GM12892 (cell line): ENCODE measurements around the gene BCL2L11.

ENCODE experiments used
- DNase-seq: peaks from one replicate; pipeline ENCODE4 v3.0.0; 2011; ENCODE audit not compliant: insufficient read length
- FAIRE-seq: peaks from 2 replicates; lab custom pipeline; 2011; peaks lifted over from hg19 to GRCh38; lab: Jason Lieb, UNC
- POLR2A ChIP-seq: IDR thresholded peaks from 2 replicates; pipeline ENCODE4 v1.6.1; 2011; ENCODE audit warnings: low read depth, low read length, control low read depth
- POLR2AphosphoS5 ChIP-seq: IDR thresholded peaks from 2 replicates; pipeline ENCODE4 v1.6.1; 2011; ENCODE audit warnings: low read depth, low read length, control low read depth
- TAF1 ChIP-seq: IDR thresholded peaks from 2 replicates; pipeline ENCODE4 v1.6.1; 2011; ENCODE audit warnings: low read depth, mild to moderate bottlenecking, control low read depth, low read length, borderline replicate concordance

Gene BCL2L11

DNA sequence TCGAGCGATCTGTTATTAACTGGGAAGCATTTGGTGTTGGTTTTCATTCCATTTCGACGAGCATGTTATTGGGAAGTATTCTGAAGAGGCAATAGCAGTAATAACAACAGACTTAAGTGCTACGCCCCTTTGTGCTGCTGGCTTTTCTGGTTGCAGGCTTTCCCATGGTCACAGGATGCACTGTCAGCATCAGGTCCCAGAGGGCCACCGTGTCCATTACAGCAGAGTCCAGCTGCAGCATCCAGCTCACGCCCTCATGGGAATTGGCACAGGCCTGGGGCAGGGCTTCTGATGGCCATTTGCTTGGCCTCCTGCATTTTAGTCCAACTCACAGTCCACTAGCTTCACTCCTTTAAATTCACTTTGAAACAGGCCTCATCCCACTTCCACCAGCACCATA, 44.4 kb downstream of the BCL2L11 start:
- FAIRE-seq: no peak
- no peak for DNase-seq

DNA sequence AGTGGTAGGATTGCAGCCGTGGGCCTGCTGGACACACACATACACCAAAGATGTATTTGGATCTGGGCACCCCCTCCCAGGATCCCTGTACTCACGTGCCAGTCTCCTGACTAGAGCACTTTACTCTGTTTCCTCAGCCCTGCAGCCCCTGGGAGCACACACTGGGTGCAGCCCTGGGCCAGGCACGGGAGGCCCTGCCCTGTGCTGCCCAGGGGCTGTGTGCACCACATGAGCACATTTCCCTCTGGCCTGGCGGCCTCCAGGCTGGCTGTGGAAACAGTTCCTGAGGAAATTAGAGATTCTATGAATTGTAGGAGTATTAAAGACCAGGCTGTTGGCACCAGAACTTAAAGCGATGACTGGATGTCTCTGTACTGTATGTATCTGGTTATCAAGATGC, 45.4 kb downstream of the BCL2L11 start:
- DNase-seq: no peak
- no peak for FAIRE-seq
- TF ChIP-seq POLR2A (no peak), TAF1 (no peak), POLR2AphosphoS5 (no peak)

More for the DNA sequence above, 44.4 kb downstream of the BCL2L11 start:
- no peak for TF ChIP-seq TAF1
- TF ChIP-seq POLR2A: no peak
- no peak for TF ChIP-seq POLR2AphosphoS5

DNA sequence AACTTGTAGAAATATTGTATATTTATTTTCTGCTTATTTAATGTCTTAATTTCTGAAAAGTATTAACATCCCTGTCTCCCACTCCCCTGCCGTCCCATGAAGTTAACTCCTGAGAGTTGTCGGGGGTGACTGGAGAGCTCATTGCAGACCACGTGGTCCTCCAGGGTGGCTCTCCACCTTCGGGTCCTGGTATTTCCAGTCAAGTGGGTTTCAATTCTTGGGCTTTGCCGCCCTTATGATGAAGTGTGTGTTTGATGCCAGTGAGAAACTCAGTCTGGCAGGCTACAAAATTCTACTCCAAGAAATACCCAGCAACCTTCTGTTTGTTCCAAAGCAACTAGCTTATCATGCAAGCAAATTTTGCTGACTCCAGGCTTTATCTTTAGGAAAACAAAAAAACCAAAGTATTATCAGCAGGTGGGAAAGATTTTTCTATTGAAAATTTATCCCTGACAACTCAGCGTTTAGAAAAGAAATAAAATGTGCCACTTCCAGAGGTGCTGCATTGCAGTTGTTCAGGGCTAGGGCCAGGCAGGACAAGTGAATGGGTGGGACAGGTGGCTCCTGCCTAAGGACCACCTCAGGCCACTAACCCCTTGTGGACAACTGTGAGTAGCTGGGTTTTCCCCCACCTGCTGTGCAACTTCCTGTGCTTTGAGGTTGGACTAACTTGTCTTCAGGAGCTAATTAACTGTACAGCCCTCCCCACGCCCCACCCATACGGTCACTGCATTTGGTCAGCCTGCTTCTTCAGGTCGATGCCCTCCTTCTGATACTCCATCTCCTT, 46.6 kb downstream of the BCL2L11 start:
- FAIRE-seq (no peak), DNase-seq (no peak)
- TF ChIP-seq POLR2A (no peak), POLR2AphosphoS5 (no peak; the same call in 1 of the 2 replicates), TAF1 (no peak)

DNA sequence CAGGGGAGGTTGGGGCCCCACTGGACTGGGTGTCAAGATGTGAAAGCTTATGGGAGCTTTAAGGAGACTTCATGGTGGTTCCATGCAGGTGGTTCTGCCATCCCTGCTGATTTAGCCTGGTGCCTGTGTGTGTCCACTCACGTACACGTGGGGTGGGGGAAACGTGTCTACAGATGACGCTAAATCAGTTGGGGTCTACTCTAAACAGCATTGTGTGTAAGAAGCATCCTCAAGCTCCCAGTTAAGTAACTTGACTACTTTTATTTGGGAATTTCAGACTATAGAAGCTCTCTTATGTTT, 47.1 kb downstream of the BCL2L11 start:
- no peak for DNase-seq
- no peak for TF ChIP-seq POLR2A
- TF ChIP-seq TAF1: no peak
- TF ChIP-seq POLR2AphosphoS5: no peak
- no peak for FAIRE-seq

DNA sequence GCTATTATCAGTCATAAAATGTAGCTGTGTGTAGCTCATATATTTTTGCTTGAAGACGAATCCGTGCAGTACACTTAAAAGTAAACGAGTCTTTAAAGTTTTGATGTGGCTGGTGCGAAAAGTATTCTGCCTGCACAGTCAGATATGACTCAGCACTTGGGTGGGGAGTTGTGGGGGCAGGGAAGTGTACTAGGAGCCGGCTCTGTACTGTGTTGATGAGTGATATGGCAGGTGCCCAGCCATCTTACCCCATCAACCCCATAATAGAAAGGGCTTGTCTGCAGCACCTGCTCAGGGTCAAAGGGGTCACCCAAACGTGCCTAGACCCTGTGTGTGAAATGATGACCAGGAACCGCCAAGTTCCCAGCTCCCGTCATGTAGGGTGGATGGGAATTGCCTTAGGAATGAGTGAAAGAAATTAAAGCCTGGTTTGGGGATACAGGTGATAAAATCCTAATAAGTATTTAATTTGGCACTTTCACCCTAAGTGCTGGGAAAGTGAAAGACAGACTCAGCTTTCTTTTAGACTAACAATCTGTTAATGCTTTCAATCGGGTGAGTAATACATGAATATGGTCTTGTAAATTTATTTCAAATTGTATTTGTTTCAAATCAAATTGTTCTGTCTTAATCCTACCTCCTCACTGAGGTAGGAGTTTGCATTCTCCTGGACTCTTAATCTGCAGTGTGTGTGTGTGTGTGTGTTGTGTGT, 48.0 kb downstream of the BCL2L11 start:
- TF ChIP-seq POLR2AphosphoS5: no peak
- TF ChIP-seq TAF1: no peak
- TF ChIP-seq POLR2A: no peak
- DNase-seq (no peak), FAIRE-seq (no peak)

DNA sequence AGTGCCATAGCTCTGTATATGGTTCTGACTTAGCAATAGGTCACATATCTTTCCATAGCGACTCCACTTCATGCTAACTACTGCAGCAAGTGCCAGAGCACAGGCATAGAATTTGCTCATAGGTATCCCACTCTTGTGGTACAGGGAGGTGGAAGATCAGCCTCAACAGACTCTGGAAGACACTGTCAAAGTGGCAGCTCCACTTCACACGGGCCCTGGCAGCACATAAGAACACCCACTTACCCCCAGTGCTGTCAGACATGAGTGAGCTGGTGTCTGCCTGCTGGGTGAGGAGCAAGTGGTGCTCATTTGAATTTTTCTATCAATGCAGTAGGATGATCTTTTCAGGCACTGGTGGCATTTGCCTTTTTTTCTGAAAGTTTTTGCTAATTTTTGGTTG, 48.6 kb downstream of the BCL2L11 start:
- TF ChIP-seq POLR2AphosphoS5 (no peak), TAF1 (no peak), POLR2A (no peak)
- FAIRE-seq (no peak), DNase-seq (no peak)

DNA sequence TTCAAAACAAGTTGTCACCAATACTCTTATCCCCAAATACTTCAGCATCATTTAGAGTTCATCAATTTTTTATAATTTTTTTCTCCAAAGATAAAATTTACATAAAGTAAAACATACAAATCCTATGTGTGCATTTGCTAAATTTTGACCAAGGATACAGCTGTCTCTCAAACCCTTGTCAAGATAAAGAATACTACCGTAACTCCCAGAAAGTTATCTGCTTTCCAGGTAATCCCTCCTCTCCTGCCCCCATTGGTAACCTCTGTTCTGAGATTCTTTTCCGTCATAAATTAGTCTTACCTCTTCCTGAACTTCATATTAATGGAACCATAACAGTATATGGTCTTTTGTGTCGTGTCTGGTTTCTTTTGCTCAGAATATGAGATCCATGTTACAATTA, 49.2 kb downstream of the BCL2L11 start:
- no peak for DNase-seq
- TF ChIP-seq TAF1: no peak
- no peak for TF ChIP-seq POLR2A
- TF ChIP-seq POLR2AphosphoS5: no peak
- no peak for FAIRE-seq

DNA sequence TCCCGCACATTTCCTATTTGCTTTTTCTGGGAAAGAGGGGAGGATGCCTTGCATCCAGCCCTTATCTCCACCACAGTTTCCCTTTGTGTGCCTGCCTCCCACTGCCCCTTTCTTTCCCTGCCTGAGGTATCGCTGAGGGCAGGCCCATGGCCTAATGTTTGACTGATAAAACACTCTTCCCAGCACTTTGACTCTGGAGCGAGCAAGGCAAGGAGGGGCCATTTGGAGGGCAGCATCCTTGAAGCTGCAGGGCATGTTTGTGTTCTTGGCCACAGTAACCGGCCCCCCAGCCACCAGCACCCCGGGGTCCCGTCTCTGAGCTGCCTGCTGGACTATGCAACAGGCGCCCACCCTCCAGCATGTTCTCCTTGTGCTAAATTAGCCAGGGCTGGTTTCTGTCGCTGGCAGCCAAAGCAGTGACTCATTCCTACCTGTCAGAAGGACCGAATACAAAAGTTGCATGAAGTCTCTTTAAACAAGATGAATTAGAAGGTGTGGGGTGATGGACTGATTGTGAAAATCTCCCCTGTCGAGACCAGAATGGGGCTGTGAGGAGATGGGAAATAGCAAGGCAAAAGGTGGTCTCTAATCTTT, 50.7 kb downstream of the BCL2L11 start:
- no peak for FAIRE-seq
- TF ChIP-seq TAF1 (no peak), POLR2A (no peak), POLR2AphosphoS5 (no peak)
- DNase-seq: no peak

DNA sequence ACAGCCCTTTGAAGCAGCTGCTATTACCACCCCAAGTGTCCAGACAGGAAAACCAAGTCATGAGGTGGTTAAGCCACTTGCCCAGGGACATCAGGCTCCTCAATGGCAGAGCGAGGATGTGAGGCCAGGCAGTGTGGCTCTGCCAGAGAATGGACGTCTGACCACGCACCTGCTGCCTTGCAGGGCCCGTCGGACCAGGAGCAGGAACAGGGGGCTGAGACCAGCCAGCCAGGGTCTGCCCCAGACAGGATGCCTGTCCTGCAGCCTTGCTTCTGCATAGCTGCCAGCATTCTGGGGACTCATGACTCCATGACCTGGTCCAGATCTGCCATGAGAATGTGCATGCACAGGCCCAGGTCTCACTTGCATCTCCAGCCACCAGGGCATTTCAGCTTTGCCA, 52.0 kb downstream of the BCL2L11 start:
- no peak for TF ChIP-seq POLR2A
- TF ChIP-seq POLR2AphosphoS5: no peak
- TF ChIP-seq TAF1: no peak
- no peak for FAIRE-seq

DNA sequence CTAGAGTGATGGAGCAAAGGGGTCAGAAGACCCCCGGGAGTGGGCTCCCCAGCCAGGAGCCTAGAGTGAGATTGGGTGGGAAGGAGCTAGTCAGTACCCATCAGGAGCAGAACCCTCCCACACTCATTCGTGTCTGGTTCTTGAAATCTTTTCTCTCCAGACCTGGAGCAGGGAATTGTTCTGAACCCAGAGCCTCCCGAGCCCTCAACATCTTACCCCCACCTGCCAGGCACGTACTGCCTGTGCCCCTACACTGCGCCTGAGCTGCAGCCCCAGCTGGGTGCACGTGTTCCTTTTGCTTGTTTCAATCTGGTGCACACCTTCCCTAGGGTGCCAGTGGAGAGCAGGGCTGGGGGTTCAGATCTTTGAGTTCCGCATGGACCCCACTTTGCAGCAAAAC, 52.6 kb downstream of the BCL2L11 start:
- no peak for FAIRE-seq
- TF ChIP-seq POLR2AphosphoS5 (no peak), POLR2A (no peak), TAF1 (no peak)

More for the DNA sequence above, 52.0 kb downstream of the BCL2L11 start:
- DNase-seq: no peak

DNA sequence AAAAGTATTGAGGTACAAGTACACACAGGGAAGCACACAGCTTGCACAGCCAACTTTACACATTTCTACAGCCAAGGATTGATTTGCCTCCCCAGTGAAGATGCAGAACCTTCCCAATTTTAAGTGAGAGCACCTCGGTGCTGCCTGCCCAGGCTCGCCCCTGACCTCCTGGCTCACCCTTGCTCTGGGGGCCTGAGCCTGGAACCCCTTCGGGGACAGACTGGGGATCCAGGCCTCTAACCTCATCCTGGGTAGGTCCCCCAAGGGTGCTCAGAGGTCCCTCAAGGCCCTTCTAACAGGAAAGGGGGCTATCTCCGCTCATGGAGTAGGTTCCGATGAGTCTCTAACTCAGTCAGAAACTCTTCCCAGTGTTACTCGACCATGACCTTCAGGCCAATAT, 53.1 kb downstream of the BCL2L11 start:
- no peak for TF ChIP-seq POLR2A
- TF ChIP-seq POLR2AphosphoS5: no peak
- no peak for TF ChIP-seq TAF1
- no peak for DNase-seq
- no peak for FAIRE-seq

More for the DNA sequence above, 52.6 kb downstream of the BCL2L11 start:
- no peak for DNase-seq

DNA sequence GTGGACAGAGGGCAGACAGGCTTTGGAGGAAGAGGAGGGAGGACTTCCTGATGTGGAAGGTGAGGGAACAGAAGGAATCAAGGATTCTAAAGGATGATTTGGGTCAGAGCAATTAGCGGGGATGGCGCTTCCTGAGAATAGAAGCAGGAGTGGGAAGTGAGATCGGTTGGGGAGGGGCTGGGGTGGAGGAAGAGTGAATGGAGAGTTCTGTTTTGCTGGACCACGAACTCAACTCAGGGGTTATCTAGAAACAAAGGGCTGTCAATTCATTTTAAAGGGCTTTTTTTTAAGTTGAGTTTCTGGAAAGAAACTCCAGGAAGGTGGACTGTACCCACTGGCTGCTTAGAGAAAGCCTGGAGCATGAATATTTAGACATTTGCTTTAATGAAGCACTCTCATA, 54.9 kb downstream of the BCL2L11 start:
- DNase-seq: no peak
- no peak for TF ChIP-seq POLR2AphosphoS5
- no peak for TF ChIP-seq POLR2A
- no peak for TF ChIP-seq TAF1

More for the DNA sequence above, 54.9 kb downstream of the BCL2L11 start:
- no peak for FAIRE-seq
